Skeletal muscle satellite cell (primary cell): ENCODE data around the gene GTPBP3.
A peak's percentile ranks its signal among the peaks of the same experiment; 100 is the strongest.

Experiments
- H3K27me3 ChIP-seq: 2 replicates; pipeline ENCODE4 v1.7.0; 2013; ENCODE audit warnings: low read length; ENCODE audit not compliant: control insufficient read depth, insufficient read depth
- H3K36me3 ChIP-seq: 2 replicates; pipeline ENCODE4 v1.7.0; 2013; ENCODE audit warnings: mild to moderate bottlenecking, control low read depth, low read length; ENCODE audit not compliant: insufficient read depth
- H3K4me1 ChIP-seq: 2 replicates; pipeline ENCODE4 v1.7.0; 2013; ENCODE audit warnings: low read length; ENCODE audit not compliant: control insufficient read depth, insufficient read depth
- H3K4me2 ChIP-seq: 2 replicates; pipeline ENCODE4 v1.7.0; 2013; ENCODE audit warnings: mild to moderate bottlenecking, low read length
- H3K4me3 ChIP-seq: 2 replicates; pipeline ENCODE4 v1.7.0; 2013; ENCODE audit warnings: low read length
- H3K9ac ChIP-seq: 2 replicates; pipeline ENCODE4 v1.7.0; 2013; ENCODE audit warnings: mild to moderate bottlenecking, low read depth, low read length, moderate library complexity
- H3K9me3 ChIP-seq: replicated peaks from 2 replicates; pipeline ENCODE4 v1.7.0; 2013; ENCODE audit warnings: mild to moderate bottlenecking, control low read depth, low read length

The GTPBP3 gene

DNA sequence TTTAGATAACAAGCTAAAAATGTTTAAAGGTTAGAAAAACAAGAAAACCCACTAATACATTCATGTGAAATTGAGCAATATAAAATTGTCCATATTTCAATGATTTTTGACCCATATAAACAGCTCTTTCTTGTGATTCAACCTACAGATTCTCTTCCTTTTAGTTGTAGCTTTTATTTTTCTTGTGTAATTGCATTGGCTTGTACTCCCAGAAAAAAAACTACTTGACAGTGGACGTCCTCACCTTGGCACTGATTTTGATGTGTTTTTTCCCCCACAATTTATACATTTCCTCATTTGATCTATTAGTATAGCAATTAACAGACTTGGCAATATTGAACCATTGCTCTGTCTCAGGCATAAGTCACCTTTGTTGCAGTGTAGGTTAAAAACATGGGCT is 51.9 kb downstream of the GTPBP3 start:
- Histone ChIP-seq H3K27me3 (peaks cover 24% of the 10 kb centered on the region), H3K4me2 (no peak overlapping the region)

DNA sequence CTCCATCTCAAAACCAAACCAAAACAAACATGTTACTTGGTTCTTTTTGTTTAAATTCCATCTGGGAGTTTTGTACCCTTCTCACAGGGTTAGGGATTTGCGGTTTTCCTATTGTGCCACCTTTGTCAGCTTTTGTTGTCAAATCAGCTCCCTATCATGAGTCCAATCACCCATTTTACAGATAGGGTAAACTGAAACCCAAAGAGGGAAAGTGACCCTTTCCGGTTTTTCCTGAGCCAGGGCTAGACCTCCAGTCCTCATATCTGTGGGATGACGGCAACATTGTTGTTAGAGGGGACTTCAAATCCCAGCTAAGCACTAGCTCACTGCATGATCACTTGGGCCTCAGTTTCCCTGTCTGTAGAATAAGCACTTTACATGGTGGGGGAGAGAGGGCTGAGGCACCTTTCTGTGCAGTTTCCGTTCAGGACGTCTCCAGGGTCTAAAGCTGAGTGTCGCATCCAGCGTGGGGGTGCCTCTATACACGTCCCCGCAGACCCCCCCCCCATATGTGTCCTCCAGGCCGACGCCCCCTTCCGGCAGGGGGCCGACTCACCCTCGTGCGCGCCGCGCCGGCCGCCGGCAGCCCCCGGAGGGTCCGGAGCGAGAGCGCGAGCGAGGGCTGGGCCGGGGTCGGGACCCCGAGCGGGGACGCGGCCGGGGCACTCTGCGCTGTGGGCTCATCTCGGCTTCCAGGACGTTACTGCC is 52.8 kb downstream of the GTPBP3 start:
- peaks cover 4% of the 10 kb centered on the region for H3K9me3 ChIP-seq
- peak overlapping the region; percentile 91 for H3K4me2 ChIP-seq
- peaks cover 12% of the 10 kb centered on the region for H3K4me1 ChIP-seq
- no peaks in the 10 kb centered on the region for H3K36me3 ChIP-seq
- peak overlapping the region; percentile 35 for H3K9ac ChIP-seq
- H3K4me3 ChIP-seq: peak overlapping the region; percentile 65
- H3K27me3 ChIP-seq: peaks cover 24% of the 10 kb centered on the region

More for the DNA sequence above, 51.9 kb downstream of the GTPBP3 start:
- no peak overlapping the region for H3K9ac ChIP-seq
- H3K36me3 ChIP-seq: no peaks in the 10 kb centered on the region
- no peak overlapping the region for H3K4me3 ChIP-seq
- peaks cover 4% of the 10 kb centered on the region for H3K9me3 ChIP-seq
- H3K4me1 ChIP-seq: peaks cover 10% of the 10 kb centered on the region

DNA sequence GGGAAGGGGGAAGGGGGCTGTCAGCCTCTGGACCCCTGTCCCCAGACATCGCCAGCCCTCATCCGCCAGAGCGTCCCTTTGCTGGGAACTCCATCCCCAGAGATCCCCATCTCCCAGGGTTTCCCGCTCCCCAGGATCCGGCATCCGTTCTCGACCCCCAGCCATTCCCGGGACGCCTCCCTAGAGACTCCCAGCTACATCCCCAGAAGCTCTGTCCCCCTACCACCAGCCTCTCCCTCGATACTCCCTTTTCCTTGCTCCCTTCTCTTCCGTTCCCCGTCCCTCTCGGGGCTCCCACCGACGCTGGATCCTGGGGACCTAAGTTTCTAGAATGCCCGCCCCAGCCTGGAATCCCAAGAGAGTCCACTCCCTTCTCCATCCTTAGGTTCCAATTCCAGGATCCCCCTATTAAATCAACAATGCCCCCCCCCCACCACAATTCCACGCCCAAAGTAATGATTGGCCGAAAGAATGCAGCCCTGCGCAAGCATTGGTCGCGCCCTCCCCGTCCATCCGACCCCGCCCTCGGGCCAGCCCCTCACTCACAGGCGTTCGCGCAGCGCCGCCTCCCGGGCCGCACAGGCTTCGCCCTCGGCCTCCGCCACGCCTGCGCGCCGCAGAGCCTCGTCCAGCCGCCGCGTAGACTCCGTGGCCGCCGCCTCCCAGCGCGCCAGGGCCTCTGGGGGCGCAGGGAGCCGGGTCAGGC is 53.5 kb downstream of the GTPBP3 start:
- Histone ChIP-seq H3K4me2 (peak overlapping the region; percentile 91), H3K36me3 (no peaks in the 10 kb centered on the region), H3K9ac (peak overlapping the region; percentile 35), H3K4me1 (peaks cover 14% of the 10 kb centered on the region), H3K4me3 (peak overlapping the region; percentile 65), H3K27me3 (peaks cover 24% of the 10 kb centered on the region), H3K9me3 (peaks cover 4% of the 10 kb centered on the region)

GRCh38 chr19:17391371-17392151 is 54.2 kb downstream of the GTPBP3 start:
- H3K36me3 ChIP-seq: no peaks in the 10 kb centered on the region
- peaks cover 14% of the 10 kb centered on the region for H3K4me1 ChIP-seq
- peak overlapping the region; percentile 91 for H3K4me2 ChIP-seq
- H3K27me3 ChIP-seq: peaks cover 24% of the 10 kb centered on the region
- H3K4me3 ChIP-seq: peak overlapping the region; percentile 65
- H3K9me3 ChIP-seq: peaks cover 4% of the 10 kb centered on the region
- H3K9ac ChIP-seq: no peak overlapping the region
